ENCODE data around the gene SPATA6.

The SPATA6 gene

DNA sequence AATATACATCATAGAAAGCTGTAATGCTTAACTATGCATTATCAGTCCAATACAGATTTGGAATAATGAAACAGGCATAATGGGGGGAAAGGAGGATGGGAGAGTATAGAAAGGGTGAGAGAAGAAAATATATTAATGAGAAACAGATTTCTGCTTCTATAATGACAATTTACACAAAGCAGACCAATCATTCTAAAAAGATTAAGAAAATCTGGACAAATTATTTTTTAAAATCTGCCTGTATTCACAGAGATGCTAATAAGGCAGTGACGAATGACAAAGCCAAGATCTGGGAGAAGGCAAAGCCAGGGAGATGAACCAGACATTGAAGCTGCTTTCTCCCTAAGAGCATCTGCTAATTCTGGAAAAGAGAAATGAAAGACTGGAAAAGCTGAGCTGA is 50.0 kb downstream of the SPATA6 start:
- no peaks in the 10 kb centered on the region for H3K36me3 Mint-ChIP-seq (ENCODE audit: low read depth)
- no peak overlapping the region for H3K27ac Mint-ChIP-seq
- no peaks in the 10 kb centered on the region for H3K4me1 Mint-ChIP-seq
- no peaks in the 10 kb centered on the region for H3K9me3 Mint-ChIP-seq
- H3K4me3 Mint-ChIP-seq = no peak overlapping the region
- no peaks in the 10 kb centered on the region for H3K27me3 Mint-ChIP-seq (ENCODE audit: low read depth)
- TF ChIP-seq, protein P1, sequence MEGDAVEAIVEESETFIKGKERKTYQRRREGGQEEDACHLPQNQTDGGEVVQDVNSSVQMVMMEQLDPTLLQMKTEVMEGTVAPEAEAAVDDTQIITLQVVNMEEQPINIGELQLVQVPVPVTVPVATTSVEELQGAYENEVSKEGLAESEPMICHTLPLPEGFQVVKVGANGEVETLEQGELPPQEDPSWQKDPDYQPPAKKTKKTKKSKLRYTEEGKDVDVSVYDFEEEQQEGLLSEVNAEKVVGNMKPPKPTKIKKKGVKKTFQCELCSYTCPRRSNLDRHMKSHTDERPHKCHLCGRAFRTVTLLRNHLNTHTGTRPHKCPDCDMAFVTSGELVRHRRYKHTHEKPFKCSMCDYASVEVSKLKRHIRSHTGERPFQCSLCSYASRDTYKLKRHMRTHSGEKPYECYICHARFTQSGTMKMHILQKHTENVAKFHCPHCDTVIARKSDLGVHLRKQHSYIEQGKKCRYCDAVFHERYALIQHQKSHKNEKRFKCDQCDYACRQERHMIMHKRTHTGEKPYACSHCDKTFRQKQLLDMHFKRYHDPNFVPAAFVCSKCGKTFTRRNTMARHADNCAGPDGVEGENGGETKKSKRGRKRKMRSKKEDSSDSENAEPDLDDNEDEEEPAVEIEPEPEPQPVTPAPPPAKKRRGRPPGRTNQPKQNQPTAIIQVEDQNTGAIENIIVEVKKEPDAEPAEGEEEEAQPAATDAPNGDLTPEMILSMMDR (IDR thresholded peaks at IDR 0.05; ENCODE audit: unreplicated experiment in 3 of 3) = no peak

DNA sequence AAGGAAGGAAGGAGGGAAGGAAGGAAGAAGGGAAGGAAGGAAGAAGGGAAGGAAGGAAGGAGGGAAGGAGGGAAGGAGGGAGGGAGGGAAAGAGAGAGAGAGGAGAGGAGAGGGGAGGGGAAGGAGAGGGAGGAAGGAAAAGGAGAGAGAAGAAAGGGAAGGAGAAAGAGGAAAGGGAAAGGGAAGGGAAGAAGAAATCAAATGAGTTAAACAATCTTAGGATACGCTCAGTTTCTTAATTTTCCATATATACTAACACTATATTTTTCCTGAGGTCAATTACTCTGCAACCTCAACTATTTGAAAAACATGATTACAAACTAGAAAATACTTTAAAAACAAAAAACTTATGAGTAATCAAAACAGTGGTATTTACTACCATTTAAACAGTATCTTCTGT is 53.3 kb downstream of the SPATA6 start:
- H3K36me3 Mint-ChIP-seq (ENCODE audit: low read depth) = no peaks in the 10 kb centered on the region
- H3K27ac Mint-ChIP-seq = no peak overlapping the region
- H3K4me1 Mint-ChIP-seq = no peaks in the 10 kb centered on the region
- no peak overlapping the region for H3K4me3 Mint-ChIP-seq
- H3K27me3 Mint-ChIP-seq (ENCODE audit: low read depth) = no peaks in the 10 kb centered on the region
- TF ChIP-seq, protein P1 (IDR thresholded peaks at IDR 0.05; ENCODE audit: unreplicated experiment in 3 of 3) = no peak
- H3K9me3 Mint-ChIP-seq = no peaks in the 10 kb centered on the region

DNA sequence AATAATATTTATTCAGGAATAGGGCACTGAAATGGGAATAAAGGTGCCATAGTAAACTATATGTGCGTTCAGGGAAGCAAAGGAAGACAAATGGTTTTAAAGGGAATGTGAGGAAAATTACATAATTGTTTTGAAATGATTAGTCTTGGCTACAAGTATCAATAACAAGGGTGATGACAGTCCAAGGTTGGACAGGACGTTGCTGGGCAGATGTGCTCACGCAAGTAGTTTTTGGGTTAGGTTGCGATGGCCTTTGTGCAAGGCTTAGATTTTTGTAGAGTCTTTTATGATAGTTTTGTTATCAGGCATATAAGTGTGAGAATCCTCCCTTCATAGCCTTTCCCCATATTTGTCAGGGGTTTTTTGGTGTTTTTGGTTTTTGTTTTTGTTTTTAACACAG is 57.0 kb downstream of the SPATA6 start:
- Mint-ChIP-seq H3K36me3 (ENCODE audit: low read depth) (peaks cover 10% of the 10 kb centered on the region), H3K4me3 (no peak overlapping the region), H3K9me3 (peaks cover 4% of the 10 kb centered on the region), H3K27me3 (ENCODE audit: low read depth) (no peaks in the 10 kb centered on the region), H3K27ac (no peak overlapping the region), H3K4me1 (no peaks in the 10 kb centered on the region)
- TF ChIP-seq, protein P1 (IDR thresholded peaks at IDR 0.05; ENCODE audit: unreplicated experiment in 3 of 3) = no peak

DNA sequence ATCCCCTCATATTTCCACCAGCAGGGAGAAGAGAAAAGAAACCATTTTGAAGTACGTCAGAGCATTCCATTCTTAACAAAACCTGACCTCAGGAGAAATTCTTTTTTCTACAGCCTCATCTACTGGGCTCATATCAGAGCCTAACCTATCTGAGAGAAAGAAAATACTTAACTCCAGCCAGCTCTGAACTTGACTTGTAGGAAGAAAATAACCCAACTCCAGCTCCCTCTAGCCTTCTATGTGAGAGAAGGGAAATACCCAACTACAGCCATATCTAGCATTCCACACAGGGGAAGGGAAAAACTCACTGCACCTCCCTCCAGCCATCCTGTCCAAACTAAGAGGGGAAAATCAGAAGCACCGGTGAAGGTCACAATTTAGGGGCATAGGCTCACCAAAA is 57.7 kb downstream of the SPATA6 start:
- H3K4me3 Mint-ChIP-seq = no peak overlapping the region
- peaks cover 5% of the 10 kb centered on the region for H3K9me3 Mint-ChIP-seq

DNA sequence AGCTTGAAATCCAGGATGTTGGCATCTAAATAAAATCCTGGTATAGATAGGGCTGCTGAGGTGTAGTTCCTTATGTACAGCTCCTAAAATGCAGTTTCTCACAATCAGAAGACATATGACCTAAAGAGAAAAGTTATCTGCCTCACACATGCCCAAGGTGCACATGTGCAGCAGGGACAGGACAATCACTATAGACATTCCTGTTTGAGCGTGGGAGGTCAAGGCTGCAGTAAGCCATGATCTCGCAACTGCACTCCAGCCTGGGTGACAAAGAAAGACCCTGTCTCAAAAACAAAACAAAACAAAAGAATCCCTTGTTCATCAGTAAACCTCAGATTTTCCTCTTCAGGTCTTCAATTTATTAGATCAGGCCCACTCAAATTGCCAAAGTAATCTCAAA is 66.1 kb downstream of the SPATA6 start:
- Mint-ChIP-seq H3K27me3 (ENCODE audit: low read depth) (peaks cover 3% of the 10 kb centered on the region), H3K9me3 (peaks cover 7% of the 10 kb centered on the region), H3K36me3 (ENCODE audit: low read depth) (peaks cover 26% of the 10 kb centered on the region), H3K4me1 (no peaks in the 10 kb centered on the region), H3K4me3 (no peak overlapping the region), H3K27ac (no peak overlapping the region)
- TF ChIP-seq, protein P1 (IDR thresholded peaks at IDR 0.05; ENCODE audit: unreplicated experiment in 3 of 3) = no peak

More for the DNA sequence above, 57.7 kb downstream of the SPATA6 start:
- Mint-ChIP-seq H3K27me3 (ENCODE audit: low read depth) (peaks cover 3% of the 10 kb centered on the region), H3K4me1 (no peaks in the 10 kb centered on the region), H3K36me3 (ENCODE audit: low read depth) (peaks cover 14% of the 10 kb centered on the region), H3K27ac (no peak overlapping the region)
- TF ChIP-seq, protein P1 (IDR thresholded peaks at IDR 0.05; ENCODE audit: unreplicated experiment in 3 of 3) = no peak

DNA sequence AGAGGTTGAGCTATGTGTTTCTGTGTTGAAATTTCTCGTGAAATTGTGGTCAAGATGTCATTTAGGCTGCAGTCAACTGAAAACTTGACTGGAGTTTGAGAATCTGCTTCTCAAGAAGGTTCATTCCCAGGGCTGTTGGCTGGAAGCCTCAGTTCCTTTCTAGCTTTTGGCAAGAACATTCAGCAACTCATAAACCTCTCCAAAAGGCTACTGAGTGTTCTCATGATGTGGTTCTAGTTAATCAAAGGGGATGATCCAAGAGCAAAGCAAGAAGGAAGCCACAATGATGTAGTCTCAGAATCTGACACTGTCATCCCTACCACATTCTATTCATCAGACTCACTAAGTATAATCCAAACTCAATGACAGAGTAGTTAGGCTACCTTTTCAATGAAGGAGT is 66.6 kb downstream of the SPATA6 start:
- no peak overlapping the region for H3K27ac Mint-ChIP-seq
- H3K27me3 Mint-ChIP-seq (ENCODE audit: low read depth) = peaks cover 3% of the 10 kb centered on the region
- TF ChIP-seq, protein P1 (IDR thresholded peaks at IDR 0.05; ENCODE audit: unreplicated experiment in 3 of 3) = no peak
- peaks cover 7% of the 10 kb centered on the region for H3K9me3 Mint-ChIP-seq
- peaks cover 21% of the 10 kb centered on the region for H3K36me3 Mint-ChIP-seq (ENCODE audit: low read depth)
- no peak overlapping the region for H3K4me3 Mint-ChIP-seq
- H3K4me1 Mint-ChIP-seq = no peaks in the 10 kb centered on the region

Measured in nephron (organoid).